Measurements from ENCODE around the gene FOXO3.
A peak's percentile ranks its signal among the peaks of the same experiment; 100 is the strongest.
"Not testable (repeated sequence)": the region's sequence is repeated elsewhere in the genome, so short reads cannot be mapped to it uniquely, and the experiment has no call there.

FOXO3 gene

GRCh38 chr6:108526739-108527174, 34.0 kb upstream of the FOXO3 start:
- Histone ChIP-seq H3K9me3 (ENCODE audit: severe bottlenecking) (no peaks in the 10 kb centered on the region), H3K27ac (no peak overlapping the region), H3K36me3 (no peaks in the 10 kb centered on the region), H3K4me3 (ENCODE audit: low read depth, low read length) (no peak overlapping the region), H3K27me3 (ENCODE audit: insufficient read depth, low read depth, severe bottlenecking) (no peaks in the 10 kb centered on the region)
- TF ChIP-seq, protein P1, sequence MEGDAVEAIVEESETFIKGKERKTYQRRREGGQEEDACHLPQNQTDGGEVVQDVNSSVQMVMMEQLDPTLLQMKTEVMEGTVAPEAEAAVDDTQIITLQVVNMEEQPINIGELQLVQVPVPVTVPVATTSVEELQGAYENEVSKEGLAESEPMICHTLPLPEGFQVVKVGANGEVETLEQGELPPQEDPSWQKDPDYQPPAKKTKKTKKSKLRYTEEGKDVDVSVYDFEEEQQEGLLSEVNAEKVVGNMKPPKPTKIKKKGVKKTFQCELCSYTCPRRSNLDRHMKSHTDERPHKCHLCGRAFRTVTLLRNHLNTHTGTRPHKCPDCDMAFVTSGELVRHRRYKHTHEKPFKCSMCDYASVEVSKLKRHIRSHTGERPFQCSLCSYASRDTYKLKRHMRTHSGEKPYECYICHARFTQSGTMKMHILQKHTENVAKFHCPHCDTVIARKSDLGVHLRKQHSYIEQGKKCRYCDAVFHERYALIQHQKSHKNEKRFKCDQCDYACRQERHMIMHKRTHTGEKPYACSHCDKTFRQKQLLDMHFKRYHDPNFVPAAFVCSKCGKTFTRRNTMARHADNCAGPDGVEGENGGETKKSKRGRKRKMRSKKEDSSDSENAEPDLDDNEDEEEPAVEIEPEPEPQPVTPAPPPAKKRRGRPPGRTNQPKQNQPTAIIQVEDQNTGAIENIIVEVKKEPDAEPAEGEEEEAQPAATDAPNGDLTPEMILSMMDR (IDR thresholded peaks at IDR 0.05; ENCODE audit: low read depth, low read length), result peak; percentile 56
- no peak for DNase-seq

DNA sequence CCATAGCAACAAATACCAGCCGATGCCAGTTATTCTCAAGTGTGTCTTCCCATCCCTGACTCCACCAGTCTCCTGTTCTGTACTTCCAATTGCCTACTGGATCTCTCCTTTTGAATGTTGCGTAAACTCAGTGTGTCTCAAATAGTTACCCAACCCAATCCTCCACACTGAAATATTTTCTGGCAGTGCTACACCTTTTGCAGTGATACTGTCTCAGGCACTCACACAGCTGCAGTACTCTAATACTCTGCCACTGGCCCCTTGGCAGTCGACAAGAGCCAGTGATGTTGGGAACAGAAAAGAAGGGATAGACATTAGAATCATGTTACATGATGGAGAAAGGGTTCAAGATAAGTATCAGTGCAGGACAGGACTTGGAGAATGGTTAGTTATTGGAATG, 31.8 kb upstream of the FOXO3 start:
- no peak for DNase-seq
- Histone ChIP-seq H3K9me3 (ENCODE audit: severe bottlenecking) (no peaks in the 10 kb centered on the region), H3K27ac (no peak overlapping the region), H3K4me3 (ENCODE audit: low read depth, low read length) (no peak overlapping the region), H3K36me3 (no peaks in the 10 kb centered on the region), H3K27me3 (ENCODE audit: insufficient read depth, low read depth, severe bottlenecking) (no peaks in the 10 kb centered on the region)
- TF ChIP-seq, protein P1 (IDR thresholded peaks at IDR 0.05; ENCODE audit: low read depth, low read length), result no peak

DNA sequence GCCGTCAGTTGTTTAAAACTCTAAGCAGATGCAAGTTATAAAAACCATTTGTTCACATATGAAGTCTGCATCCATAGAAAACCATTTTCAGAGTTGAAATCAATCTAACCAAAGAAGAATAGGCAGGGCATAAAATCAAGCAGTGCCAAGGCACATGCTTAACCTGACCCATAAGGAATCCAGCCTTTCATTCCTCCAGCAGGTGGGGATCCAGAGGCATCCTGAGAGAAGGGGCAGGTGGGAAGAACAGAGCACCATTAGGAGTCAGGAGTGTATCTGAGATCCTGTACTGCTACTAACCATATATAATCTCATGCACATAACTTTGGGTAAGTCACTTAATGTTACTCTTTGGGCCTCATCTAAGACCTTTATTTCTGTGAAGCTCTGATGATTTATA, 29.4 kb upstream of the FOXO3 start:
- TF ChIP-seq, protein P1 (IDR thresholded peaks at IDR 0.05; ENCODE audit: low read depth, low read length), result peak; percentile 40

GRCh38 chr6:108535114-108535742, 25.5 kb upstream of the FOXO3 start:
- Histone ChIP-seq H3K4me3 (ENCODE audit: low read depth, low read length) (no peak overlapping the region), H3K9me3 (ENCODE audit: severe bottlenecking) (peaks cover 4% of the 10 kb centered on the region), H3K27me3 (ENCODE audit: insufficient read depth, low read depth, severe bottlenecking) (no peaks in the 10 kb centered on the region), H3K36me3 (no peaks in the 10 kb centered on the region), H3K27ac (no peak overlapping the region)
- no peak for DNase-seq
- TF ChIP-seq, protein P1 (IDR thresholded peaks at IDR 0.05; ENCODE audit: low read depth, low read length), result no peak

More for the DNA sequence above, 29.4 kb upstream of the FOXO3 start:
- Histone ChIP-seq H3K9me3 (ENCODE audit: severe bottlenecking) (no peaks in the 10 kb centered on the region), H3K27me3 (ENCODE audit: insufficient read depth, low read depth, severe bottlenecking) (no peaks in the 10 kb centered on the region), H3K4me3 (ENCODE audit: low read depth, low read length) (no peak overlapping the region), H3K27ac (no peak overlapping the region), H3K36me3 (no peaks in the 10 kb centered on the region)
- no peak for DNase-seq

- H3K9me3 ChIP-seq (ENCODE audit: severe bottlenecking); H3K27me3 ChIP-seq (ENCODE audit: insufficient read depth, low read depth, severe bottlenecking); H3K4me3 ChIP-seq (ENCODE audit: low read depth, low read length); H3K36me3 ChIP-seq; DNase-seq; H3K27ac ChIP-seq: not testable (repeated sequence)
Measured at GRCh38 chr6:108535920-108536535, 24.7 kb upstream of the FOXO3 start.

DNA sequence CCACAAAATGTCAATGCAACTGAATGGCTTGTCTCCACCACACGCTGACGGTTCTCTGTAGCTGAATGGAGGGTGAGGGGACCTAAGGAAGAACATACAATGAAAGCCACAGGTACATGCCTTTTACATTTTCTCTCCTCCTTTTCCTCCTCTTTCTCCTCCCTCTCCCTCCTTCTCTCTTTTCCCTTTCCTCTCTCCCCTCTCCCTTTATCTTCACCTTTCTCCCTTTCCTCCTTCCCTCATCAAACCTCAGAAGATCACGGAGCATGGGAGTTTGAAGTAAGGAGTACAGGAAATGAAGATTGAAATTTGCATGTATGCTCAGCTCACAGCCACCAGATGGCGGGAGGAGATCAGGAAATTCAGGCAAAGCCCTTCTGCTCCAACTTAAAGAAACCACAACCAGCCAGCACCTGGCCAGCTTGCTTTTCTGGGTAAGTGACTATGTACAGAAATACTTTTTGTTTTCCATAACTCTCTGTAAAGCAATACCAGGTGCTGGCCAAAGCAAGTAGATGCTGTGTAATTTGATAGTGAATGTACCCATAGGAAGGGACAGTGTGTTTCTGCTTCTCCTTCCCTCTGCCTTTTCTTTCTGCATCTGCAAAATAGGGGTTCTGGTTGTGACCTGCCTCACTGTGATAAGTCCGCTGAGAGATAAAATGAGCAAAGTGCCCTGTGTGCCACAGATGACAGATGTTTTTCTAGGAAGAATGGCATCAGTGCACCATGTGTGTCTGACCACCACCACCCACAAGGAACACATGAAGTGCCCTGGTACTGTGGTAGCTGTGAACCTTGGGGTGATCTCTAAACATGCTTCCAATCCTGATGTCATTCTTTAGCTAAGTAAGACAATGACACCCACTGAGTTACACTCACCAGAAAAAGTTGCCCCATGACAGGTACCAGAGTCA, 18.6 kb upstream of the FOXO3 start:
- DNase-seq, result peak; percentile 73
- Histone ChIP-seq H3K27me3 (ENCODE audit: insufficient read depth, low read depth, severe bottlenecking) (no peaks in the 10 kb centered on the region), H3K9me3 (ENCODE audit: severe bottlenecking) (peaks cover 4% of the 10 kb centered on the region), H3K27ac (no peak overlapping the region), H3K4me3 (ENCODE audit: low read depth, low read length) (peak overlapping the region; percentile 14), H3K36me3 (no peaks in the 10 kb centered on the region)
- TF ChIP-seq, protein P1 (IDR thresholded peaks at IDR 0.05; ENCODE audit: low read depth, low read length), result peak; percentile 81
